Sigmoid colon (tissue), 4 donors: ENCODE measurements around the gene CMTM2.

ENCODE experiments used
- EP300 ChIP-seq, 4 donors: sonication (generic); formaldehyde crosslinking; IDR thresholded peaks; one replicate each; pipeline ENCODE4 v1.6.1; 2017; ENCODE audit warnings: antibody characterized with exemption in 4 of 4
- POLR2A ChIP-seq, 2 donors: fragments of 450-650 bp; IDR thresholded peaks; one replicate each; pipeline ENCODE4 v1.6.1; 2016; ENCODE audit warnings: antibody characterized with exemption in 2 of 2, mild to moderate bottlenecking in 2 of 2, moderate library complexity in 2 of 2
- POLR2AphosphoS5 ChIP-seq, 4 donors: sonication (generic); formaldehyde crosslinking; IDR thresholded peaks; one replicate each; pipeline ENCODE4 v1.6.1; 2017; ENCODE audit warnings: antibody characterized with exemption in 4 of 4
- TF ChIP-seq, protein P1 (sequence below), 4 experiments: fragments of 450-650 bp in 3 of 4; fragments of 200-600 bp in 1 of 4; IDR thresholded peaks; one replicate each; pipeline ENCODE4 v1.5.1; 2016 to 2019; ENCODE audit warnings: antibody characterized with exemption in 4 of 4, mild to moderate bottlenecking in 3 of 4, moderate library complexity in 2 of 4

DNA sequence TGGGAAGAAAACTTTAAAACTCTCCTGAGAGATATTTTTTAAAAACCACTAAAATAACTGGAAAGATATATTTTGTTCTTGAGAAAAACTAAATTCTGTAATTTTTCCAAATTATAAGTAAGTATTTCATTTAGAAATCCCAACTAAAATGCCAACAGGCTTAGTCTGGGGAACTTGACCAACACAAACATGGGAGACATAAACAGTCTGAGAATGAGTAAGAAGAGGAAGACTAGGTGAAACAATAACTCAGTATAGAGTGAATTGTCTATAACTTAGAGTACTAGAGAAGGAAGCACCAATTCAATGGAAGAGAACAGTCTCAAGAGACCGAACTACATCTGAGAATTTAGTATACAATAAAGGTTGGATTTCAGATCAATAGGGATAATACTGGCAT lies 10.1 kb upstream of the CMTM2 start:
- TF ChIP-seq EP300 (IDR thresholded peaks at IDR 0.05) (no peak), POLR2AphosphoS5 (IDR thresholded peaks at IDR 0.05) (no peak), POLR2A (IDR thresholded peaks at IDR 0.05) (no peak)
- TF ChIP-seq, protein P1, sequence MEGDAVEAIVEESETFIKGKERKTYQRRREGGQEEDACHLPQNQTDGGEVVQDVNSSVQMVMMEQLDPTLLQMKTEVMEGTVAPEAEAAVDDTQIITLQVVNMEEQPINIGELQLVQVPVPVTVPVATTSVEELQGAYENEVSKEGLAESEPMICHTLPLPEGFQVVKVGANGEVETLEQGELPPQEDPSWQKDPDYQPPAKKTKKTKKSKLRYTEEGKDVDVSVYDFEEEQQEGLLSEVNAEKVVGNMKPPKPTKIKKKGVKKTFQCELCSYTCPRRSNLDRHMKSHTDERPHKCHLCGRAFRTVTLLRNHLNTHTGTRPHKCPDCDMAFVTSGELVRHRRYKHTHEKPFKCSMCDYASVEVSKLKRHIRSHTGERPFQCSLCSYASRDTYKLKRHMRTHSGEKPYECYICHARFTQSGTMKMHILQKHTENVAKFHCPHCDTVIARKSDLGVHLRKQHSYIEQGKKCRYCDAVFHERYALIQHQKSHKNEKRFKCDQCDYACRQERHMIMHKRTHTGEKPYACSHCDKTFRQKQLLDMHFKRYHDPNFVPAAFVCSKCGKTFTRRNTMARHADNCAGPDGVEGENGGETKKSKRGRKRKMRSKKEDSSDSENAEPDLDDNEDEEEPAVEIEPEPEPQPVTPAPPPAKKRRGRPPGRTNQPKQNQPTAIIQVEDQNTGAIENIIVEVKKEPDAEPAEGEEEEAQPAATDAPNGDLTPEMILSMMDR (IDR thresholded peaks at IDR 0.05), result no peak
